WTC11 (cell line): ENCODE measurements around the gene RXFP3. TPM values are rescaled to one million over a fixed set of nuclear protein-coding genes. Genes with fewer than 3 reads are reported as not detected.

Source experiments
- ATAC-seq: fragments of 200-7000 bp; cut with Tn5 transposase; 2 replicates; pipeline ENCODE4 v1.10.0; 2021; ENCODE audit warnings: mild to moderate bottlenecking, moderate library complexity
- CTCF ChIA-PET: fragments of 300-600 bp; sonication (Branson Sonifier 250); formaldehyde crosslinking; loops from one replicate; lab custom pipeline; 2021; ENCODE audit warnings: antibody characterized with exemption; lab: Charles Lee
- POLR2A ChIA-PET: fragments of 350-600 bp; sonication (Branson Sonifier 250); formaldehyde crosslinking; loops from one replicate; lab custom pipeline; 2021; ENCODE audit warnings: antibody characterized with exemption; lab: Charles Lee
- DNase-seq: peaks from one replicate; pipeline ENCODE4 v3.0.0; 2021; ENCODE audit warnings: low spot score
- H3K27ac Mint-ChIP-seq: 2 replicates; pipeline ENCODE4 v1.8.0; 2021; ENCODE audit warnings: mixed read lengths
- H3K27me3 Mint-ChIP-seq: 2 replicates; pipeline ENCODE4 v1.8.0; 2021; ENCODE audit warnings: low read depth, mild to moderate bottlenecking, moderate library complexity, mixed read lengths
- H3K36me3 Mint-ChIP-seq: 2 replicates; pipeline ENCODE4 v1.8.0; 2021; ENCODE audit warnings: mixed read lengths
- H3K4me1 Mint-ChIP-seq: 2 replicates; pipeline ENCODE4 v1.8.0; 2022; ENCODE audit warnings: mixed read lengths
- H3K4me3 Mint-ChIP-seq: 2 replicates; pipeline ENCODE4 v1.8.0; 2021; ENCODE audit warnings: mild to moderate bottlenecking, moderate library complexity, mixed read lengths
- H3K9me3 Mint-ChIP-seq: 2 replicates; pipeline ENCODE4 v1.8.0; 2021; ENCODE audit warnings: mixed read lengths
- ESRRA ChIP-seq: sonication (generic); formaldehyde crosslinking; IDR thresholded peaks from 2 replicates; pipeline ENCODE4 v1.8.1; 2022; ENCODE audit warnings: mild to moderate bottlenecking, missing genetic modification reagents, borderline replicate concordance
- ETV6 ChIP-seq: sonication (generic); formaldehyde crosslinking; IDR thresholded peaks from 2 replicates; pipeline ENCODE4 v1.8.1; 2022; ENCODE audit warnings: mild to moderate bottlenecking, missing genetic modification reagents
- IRF2 ChIP-seq: sonication (generic); formaldehyde crosslinking; IDR thresholded peaks from 2 replicates; pipeline ENCODE4 v1.8.0; 2022; ENCODE audit warnings: low read depth, missing genetic modification reagents, borderline replicate concordance
- MXD4 ChIP-seq: fragments of 250-450 bp; sonication (Bioruptor Pico); IDR thresholded peaks from 2 replicates; pipeline ENCODE4 v1.8.0; 2021; ENCODE audit warnings: mild to moderate bottlenecking, moderate library complexity, borderline replicate concordance
- NFE2L1 ChIP-seq: sonication (generic); formaldehyde crosslinking; IDR thresholded peaks from 2 replicates; pipeline ENCODE4 v1.8.1; 2023; ENCODE audit warnings: missing genetic modification reagents
- NFYB ChIP-seq: sonication (generic); formaldehyde crosslinking; conservative IDR thresholded peaks from 2 replicates; pipeline ENCODE4 v1.8.0; 2022; ENCODE audit warnings: low read depth, missing genetic modification reagents
- NR2C2 ChIP-seq: sonication (generic); formaldehyde crosslinking; IDR thresholded peaks from 2 replicates; pipeline ENCODE4 v1.8.0; 2022; ENCODE audit warnings: mild to moderate bottlenecking, missing genetic modification reagents
- NR3C1 ChIP-seq: sonication (generic); formaldehyde crosslinking; conservative IDR thresholded peaks from 2 replicates; pipeline ENCODE4 v1.8.1; 2023; ENCODE audit warnings: low read depth, mild to moderate bottlenecking, missing genetic modification reagents
- OVOL2 ChIP-seq: fragments of 250-450 bp; sonication (Bioruptor Pico); IDR thresholded peaks from 2 replicates; pipeline ENCODE4 v1.9.0; 2021; ENCODE audit warnings: mild to moderate bottlenecking, borderline replicate concordance
- SMAD3 ChIP-seq: sonication (generic); formaldehyde crosslinking; IDR thresholded peaks from 2 replicates; pipeline ENCODE4 v1.8.0; 2022; ENCODE audit warnings: missing genetic modification reagents, mild to moderate bottlenecking, borderline replicate concordance
- SOX15 ChIP-seq: fragments of 250-450 bp; sonication (Bioruptor Pico); IDR thresholded peaks from 2 replicates; pipeline ENCODE4 v1.9.0; 2021; ENCODE audit warnings: mild to moderate bottlenecking
- TEAD4 ChIP-seq: sonication (generic); formaldehyde crosslinking; IDR thresholded peaks from 2 replicates; pipeline ENCODE4 v1.8.0; 2022; ENCODE audit warnings: mild to moderate bottlenecking, missing genetic modification reagents
- ZNF219 ChIP-seq: sonication (generic); formaldehyde crosslinking; IDR thresholded peaks from 2 replicates; pipeline ENCODE4 v1.8.0; 2023; ENCODE audit warnings: missing genetic modification reagents, mild to moderate bottlenecking, borderline replicate concordance
- ZNF263 ChIP-seq: sonication (generic); formaldehyde crosslinking; IDR thresholded peaks from 2 replicates; pipeline ENCODE4 v1.8.1; 2022; ENCODE audit warnings: low read depth, mild to moderate bottlenecking, moderate library complexity, missing genetic modification reagents
- total RNA-seq: library from RNA; stranded (reverse); gene quantifications from 3 replicates; pipeline ENCODE4 v1.2.3, GENCODE V29; 2021
- TF ChIP-seq, protein P1 (sequence below): sonication (generic); formaldehyde crosslinking; IDR thresholded peaks from 2 replicates; pipeline ENCODE4 v1.8.1; 2022; ENCODE audit warnings: low read depth, missing genetic modification reagents, borderline replicate concordance
- TF ChIP-seq, protein P2 (sequence below): fragments of 250-450 bp; sonication (Bioruptor Pico); IDR thresholded peaks from 2 replicates; pipeline ENCODE4 v1.9.0; 2021; ENCODE audit warnings: mild to moderate bottlenecking
- TF ChIP-seq, protein P3 (sequence below): fragments of 250-450 bp; sonication (Bioruptor Pico); conservative IDR thresholded peaks from 2 replicates; pipeline ENCODE4 v1.9.0; 2021; ENCODE audit warnings: mild to moderate bottlenecking
- TF ChIP-seq, protein P4 (sequence below): sonication (generic); formaldehyde crosslinking; IDR thresholded peaks from 2 replicates; pipeline ENCODE4 v1.8.1; 2023; ENCODE audit warnings: mild to moderate bottlenecking, missing genetic modification reagents, moderate library complexity
- TF ChIP-seq, protein P5 (sequence below): sonication (generic); formaldehyde crosslinking; IDR thresholded peaks from 2 replicates; pipeline ENCODE4 v1.8.1; 2022; ENCODE audit warnings: low read depth, mild to moderate bottlenecking, moderate library complexity, missing genetic modification reagents, borderline replicate concordance
- TF ChIP-seq, protein P6 (sequence below): sonication (generic); formaldehyde crosslinking; IDR thresholded peaks from 2 replicates; pipeline ENCODE4 v1.8.1; 2022; ENCODE audit warnings: mild to moderate bottlenecking, missing genetic modification reagents, moderate library complexity, borderline replicate concordance
- TF ChIP-seq, protein P7 (sequence below): sonication (generic); formaldehyde crosslinking; IDR thresholded peaks from 2 replicates; pipeline ENCODE4 v1.8.0; 2022; ENCODE audit warnings: mild to moderate bottlenecking, missing genetic modification reagents
- TF ChIP-seq, protein P8 (sequence below): sonication (generic); formaldehyde crosslinking; IDR thresholded peaks from 2 replicates; pipeline ENCODE4 v1.8.1; 2023; ENCODE audit warnings: mild to moderate bottlenecking, missing genetic modification reagents, moderate library complexity

Gene RXFP3
- total RNA-seq, 1 experiment from 2014 or later: 0.22 TPM

DNA sequence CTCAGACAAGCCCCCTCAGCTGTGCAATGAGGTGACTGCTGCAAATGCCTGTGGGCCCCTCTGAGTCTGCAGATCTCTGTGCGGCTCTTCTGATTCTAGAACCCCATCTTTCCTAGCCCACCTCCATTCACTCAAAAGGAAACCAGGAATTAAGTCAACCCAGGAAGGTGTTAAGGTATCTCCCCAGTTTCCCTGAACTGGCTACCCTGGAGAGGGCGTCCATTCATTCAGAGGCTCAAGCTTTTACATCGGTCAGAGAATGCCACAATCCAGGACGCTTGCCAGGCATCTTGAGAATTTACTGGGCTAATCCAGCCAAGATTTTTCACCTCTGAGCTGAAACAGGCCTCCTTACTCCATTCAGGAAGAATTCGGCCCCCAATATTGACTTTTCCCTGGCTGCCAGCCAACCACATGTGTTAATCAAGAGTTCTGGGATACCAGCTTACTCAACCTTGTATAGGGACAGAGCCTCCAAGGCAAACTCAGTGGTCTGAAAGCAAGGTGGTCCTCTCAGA, 43.5 kb upstream of the RXFP3 start:
- H3K4me3 Mint-ChIP-seq: peak overlapping the region; percentile 71
- TF ChIP-seq, protein P1, sequence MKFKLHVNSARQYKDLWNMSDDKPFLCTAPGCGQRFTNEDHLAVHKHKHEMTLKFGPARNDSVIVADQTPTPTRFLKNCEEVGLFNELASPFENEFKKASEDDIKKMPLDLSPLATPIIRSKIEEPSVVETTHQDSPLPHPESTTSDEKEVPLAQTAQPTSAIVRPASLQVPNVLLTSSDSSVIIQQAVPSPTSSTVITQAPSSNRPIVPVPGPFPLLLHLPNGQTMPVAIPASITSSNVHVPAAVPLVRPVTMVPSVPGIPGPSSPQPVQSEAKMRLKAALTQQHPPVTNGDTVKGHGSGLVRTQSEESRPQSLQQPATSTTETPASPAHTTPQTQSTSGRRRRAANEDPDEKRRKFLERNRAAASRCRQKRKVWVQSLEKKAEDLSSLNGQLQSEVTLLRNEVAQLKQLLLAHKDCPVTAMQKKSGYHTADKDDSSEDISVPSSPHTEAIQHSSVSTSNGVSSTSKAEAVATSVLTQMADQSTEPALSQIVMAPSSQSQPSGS (CRISPR knock-in tag): no peak
- TF ChIP-seq ZNF263 (CRISPR knock-in tag) (no peak), TEAD4 (no peak), OVOL2 (no peak), ETV6 (CRISPR knock-in tag) (no peak), SOX15 (CRISPR knock-in tag) (no peak), MXD4 (CRISPR knock-in tag) (no peak), ESRRA (CRISPR knock-in tag) (no peak)
- TF ChIP-seq, protein P2, sequence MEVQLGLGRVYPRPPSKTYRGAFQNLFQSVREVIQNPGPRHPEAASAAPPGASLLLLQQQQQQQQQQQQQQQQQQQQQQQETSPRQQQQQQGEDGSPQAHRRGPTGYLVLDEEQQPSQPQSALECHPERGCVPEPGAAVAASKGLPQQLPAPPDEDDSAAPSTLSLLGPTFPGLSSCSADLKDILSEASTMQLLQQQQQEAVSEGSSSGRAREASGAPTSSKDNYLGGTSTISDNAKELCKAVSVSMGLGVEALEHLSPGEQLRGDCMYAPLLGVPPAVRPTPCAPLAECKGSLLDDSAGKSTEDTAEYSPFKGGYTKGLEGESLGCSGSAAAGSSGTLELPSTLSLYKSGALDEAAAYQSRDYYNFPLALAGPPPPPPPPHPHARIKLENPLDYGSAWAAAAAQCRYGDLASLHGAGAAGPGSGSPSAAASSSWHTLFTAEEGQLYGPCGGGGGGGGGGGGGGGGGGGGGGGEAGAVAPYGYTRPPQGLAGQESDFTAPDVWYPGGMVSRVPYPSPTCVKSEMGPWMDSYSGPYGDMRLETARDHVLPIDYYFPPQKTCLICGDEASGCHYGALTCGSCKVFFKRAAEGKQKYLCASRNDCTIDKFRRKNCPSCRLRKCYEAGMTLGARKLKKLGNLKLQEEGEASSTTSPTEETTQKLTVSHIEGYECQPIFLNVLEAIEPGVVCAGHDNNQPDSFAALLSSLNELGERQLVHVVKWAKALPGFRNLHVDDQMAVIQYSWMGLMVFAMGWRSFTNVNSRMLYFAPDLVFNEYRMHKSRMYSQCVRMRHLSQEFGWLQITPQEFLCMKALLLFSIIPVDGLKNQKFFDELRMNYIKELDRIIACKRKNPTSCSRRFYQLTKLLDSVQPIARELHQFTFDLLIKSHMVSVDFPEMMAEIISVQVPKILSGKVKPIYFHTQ (CRISPR knock-in tag): no peak
- TF ChIP-seq, protein P3, sequence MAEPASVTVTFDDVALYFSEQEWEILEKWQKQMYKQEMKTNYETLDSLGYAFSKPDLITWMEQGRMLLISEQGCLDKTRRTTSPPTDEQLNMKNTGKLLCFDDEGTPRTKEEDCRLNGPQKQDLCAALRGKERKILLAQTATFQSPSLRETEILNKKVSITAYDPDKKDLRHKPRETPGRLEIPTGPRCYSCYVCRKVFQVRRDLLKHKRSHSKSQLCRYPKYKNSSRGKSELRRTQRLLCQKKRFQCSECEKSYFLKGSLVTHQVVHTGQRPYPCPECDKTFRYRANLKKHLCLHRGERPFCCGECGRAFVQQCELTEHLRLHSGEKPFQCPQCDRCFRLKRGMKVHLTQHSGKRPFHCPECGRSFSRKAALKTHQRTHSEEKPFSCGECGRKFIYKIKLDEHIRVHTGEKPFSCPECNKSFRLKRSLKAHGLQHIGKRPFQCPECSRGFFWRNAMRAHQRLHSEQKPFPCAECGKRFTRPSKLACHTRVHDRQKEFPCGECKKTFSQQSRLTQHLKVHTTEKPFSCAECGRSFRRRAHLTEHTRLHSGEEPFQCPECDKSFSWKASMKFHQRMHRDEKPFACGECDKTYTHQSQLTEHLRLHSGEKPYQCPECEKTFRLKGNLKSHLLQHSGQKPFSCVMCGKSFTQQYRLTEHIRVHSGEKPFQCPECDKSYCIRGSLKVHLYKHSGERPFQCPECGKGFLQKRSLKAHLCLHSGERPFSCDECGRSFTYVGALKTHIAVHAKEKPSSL (CRISPR knock-in tag): no peak
- TF ChIP-seq, protein P4, sequence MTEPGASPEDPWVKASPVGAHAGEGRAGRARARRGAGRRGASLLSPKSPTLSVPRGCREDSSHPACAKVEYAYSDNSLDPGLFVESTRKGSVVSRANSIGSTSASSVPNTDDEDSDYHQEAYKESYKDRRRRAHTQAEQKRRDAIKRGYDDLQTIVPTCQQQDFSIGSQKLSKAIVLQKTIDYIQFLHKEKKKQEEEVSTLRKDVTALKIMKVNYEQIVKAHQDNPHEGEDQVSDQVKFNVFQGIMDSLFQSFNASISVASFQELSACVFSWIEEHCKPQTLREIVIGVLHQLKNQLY (CRISPR knock-in tag): no peak
- ATAC-seq: peak; percentile 23
- no peak for DNase-seq
- POLR2A ChIA-PET: interaction anchor here (1.4 kb wide), 1 partner anchor 36 kb away, joined by 5 read pairs; no protein-coding TSS in a partner anchor
- H3K27ac Mint-ChIP-seq: no peak overlapping the region
- no peaks in the 10 kb centered on the region for H3K36me3 Mint-ChIP-seq
- CTCF ChIA-PET: interaction anchor here (0.6 to 4.4 kb wide), 6 partner anchors 10 to 304 kb away, joined by 4 to 36 read pairs (median 4); partner anchors contain the start of gene RXFP3
- H3K4me1 Mint-ChIP-seq: peaks cover 29% of the 10 kb centered on the region
- H3K27me3 Mint-ChIP-seq: peaks cover 24% of the 10 kb centered on the region
- no peaks in the 10 kb centered on the region for H3K9me3 Mint-ChIP-seq

DNA sequence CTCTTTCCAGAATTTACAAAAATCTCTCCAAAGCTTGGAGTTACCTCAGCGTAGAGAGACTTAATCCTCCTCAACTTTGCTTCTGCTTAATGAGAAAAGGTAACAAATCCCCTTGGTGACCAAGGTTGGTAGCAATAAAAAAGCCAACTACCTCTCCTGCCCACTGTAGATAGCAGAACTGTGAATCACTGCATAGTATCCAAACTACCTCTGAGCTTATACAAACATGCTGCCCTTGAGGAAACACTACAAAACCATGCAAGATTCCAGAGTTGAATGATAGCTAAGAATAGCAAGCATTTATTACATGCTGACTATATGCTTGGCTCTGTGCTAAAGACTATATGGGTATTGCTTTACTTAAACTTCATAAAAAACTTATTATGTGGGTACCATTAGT, 41.6 kb upstream of the RXFP3 start:
- peaks cover 24% of the 10 kb centered on the region for H3K27me3 Mint-ChIP-seq
- no peaks in the 10 kb centered on the region for H3K9me3 Mint-ChIP-seq
- ATAC-seq (no peak), DNase-seq (no peak)
- H3K4me3 Mint-ChIP-seq: no peak overlapping the region
- peaks cover 27% of the 10 kb centered on the region for H3K4me1 Mint-ChIP-seq
- no peaks in the 10 kb centered on the region for H3K36me3 Mint-ChIP-seq
- no peak overlapping the region for H3K27ac Mint-ChIP-seq
- POLR2A ChIA-PET: no interaction called here
- CTCF ChIA-PET: no interaction called here
- no peak for TF ChIP-seq ZNF219 (CRISPR knock-in tag)
- TF ChIP-seq, protein P5, sequence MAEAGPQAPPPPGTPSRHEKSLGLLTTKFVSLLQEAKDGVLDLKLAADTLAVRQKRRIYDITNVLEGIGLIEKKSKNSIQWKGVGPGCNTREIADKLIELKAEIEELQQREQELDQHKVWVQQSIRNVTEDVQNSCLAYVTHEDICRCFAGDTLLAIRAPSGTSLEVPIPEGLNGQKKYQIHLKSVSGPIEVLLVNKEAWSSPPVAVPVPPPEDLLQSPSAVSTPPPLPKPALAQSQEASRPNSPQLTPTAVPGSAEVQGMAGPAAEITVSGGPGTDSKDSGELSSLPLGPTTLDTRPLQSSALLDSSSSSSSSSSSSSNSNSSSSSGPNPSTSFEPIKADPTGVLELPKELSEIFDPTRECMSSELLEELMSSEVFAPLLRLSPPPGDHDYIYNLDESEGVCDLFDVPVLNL (CRISPR knock-in tag): no peak
- no peak for TF ChIP-seq SMAD3 (CRISPR knock-in tag)
- no peak for TF ChIP-seq NR3C1 (CRISPR knock-in tag)
- TF ChIP-seq, protein P6, sequence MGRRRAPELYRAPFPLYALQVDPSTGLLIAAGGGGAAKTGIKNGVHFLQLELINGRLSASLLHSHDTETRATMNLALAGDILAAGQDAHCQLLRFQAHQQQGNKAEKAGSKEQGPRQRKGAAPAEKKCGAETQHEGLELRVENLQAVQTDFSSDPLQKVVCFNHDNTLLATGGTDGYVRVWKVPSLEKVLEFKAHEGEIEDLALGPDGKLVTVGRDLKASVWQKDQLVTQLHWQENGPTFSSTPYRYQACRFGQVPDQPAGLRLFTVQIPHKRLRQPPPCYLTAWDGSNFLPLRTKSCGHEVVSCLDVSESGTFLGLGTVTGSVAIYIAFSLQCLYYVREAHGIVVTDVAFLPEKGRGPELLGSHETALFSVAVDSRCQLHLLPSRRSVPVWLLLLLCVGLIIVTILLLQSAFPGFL (CRISPR knock-in tag): no peak
- TF ChIP-seq ESRRA (CRISPR knock-in tag): no peak
- TF ChIP-seq, protein P7, sequence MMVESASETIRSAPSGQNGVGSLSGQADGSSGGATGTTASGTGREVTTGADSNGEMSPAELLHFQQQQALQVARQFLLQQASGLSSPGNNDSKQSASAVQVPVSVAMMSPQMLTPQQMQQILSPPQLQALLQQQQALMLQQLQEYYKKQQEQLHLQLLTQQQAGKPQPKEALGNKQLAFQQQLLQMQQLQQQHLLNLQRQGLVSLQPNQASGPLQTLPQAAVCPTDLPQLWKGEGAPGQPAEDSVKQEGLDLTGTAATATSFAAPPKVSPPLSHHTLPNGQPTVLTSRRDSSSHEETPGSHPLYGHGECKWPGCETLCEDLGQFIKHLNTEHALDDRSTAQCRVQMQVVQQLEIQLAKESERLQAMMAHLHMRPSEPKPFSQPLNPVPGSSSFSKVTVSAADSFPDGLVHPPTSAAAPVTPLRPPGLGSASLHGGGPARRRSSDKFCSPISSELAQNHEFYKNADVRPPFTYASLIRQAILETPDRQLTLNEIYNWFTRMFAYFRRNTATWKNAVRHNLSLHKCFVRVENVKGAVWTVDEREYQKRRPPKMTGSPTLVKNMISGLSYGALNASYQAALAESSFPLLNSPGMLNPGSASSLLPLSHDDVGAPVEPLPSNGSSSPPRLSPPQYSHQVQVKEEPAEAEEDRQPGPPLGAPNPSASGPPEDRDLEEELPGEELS (CRISPR knock-in tag): no peak
- TF ChIP-seq, protein P8, sequence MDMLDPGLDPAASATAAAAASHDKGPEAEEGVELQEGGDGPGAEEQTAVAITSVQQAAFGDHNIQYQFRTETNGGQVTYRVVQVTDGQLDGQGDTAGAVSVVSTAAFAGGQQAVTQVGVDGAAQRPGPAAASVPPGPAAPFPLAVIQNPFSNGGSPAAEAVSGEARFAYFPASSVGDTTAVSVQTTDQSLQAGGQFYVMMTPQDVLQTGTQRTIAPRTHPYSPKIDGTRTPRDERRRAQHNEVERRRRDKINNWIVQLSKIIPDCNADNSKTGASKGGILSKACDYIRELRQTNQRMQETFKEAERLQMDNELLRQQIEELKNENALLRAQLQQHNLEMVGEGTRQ: no peak
- TF ChIP-seq MXD4 (CRISPR knock-in tag): no peak
- no peak for TF ChIP-seq SOX15 (CRISPR knock-in tag)
- TF ChIP-seq NR2C2 (CRISPR knock-in tag): no peak
- no peak for TF ChIP-seq NFYB (CRISPR knock-in tag)
- TF ChIP-seq NFE2L1 (CRISPR knock-in tag): no peak
- TF ChIP-seq IRF2 (CRISPR knock-in tag): no peak
